ENCODE data around the gene SURF4. TPM values are rescaled to one million over a fixed set of nuclear protein-coding genes. Genes with fewer than 3 reads are reported as not detected.
"Not testable (repeated sequence)": the region's sequence is repeated elsewhere in the genome, so short reads cannot be mapped to it uniquely, and the experiment has no call there.

SURF4 gene
- total RNA-seq, 4 donors from 2014 or later: 84.2 to 114 (median 100) TPM

GRCh38 chr9:133331221-133331620 lies 44.6 kb downstream of the SURF4 start:
- 79 to 81% methylated on average over 19 of the region's 19 CpGs for WGBS, 2 donors
- intact Hi-C loops (cut with DNase I; ENCODE audit: low total_unique reads): loop anchor here (10.0 kb wide), 1 partner anchor 146 kb away; no protein-coding TSS in a partner anchor
- TF ChIP-seq, protein P1, sequence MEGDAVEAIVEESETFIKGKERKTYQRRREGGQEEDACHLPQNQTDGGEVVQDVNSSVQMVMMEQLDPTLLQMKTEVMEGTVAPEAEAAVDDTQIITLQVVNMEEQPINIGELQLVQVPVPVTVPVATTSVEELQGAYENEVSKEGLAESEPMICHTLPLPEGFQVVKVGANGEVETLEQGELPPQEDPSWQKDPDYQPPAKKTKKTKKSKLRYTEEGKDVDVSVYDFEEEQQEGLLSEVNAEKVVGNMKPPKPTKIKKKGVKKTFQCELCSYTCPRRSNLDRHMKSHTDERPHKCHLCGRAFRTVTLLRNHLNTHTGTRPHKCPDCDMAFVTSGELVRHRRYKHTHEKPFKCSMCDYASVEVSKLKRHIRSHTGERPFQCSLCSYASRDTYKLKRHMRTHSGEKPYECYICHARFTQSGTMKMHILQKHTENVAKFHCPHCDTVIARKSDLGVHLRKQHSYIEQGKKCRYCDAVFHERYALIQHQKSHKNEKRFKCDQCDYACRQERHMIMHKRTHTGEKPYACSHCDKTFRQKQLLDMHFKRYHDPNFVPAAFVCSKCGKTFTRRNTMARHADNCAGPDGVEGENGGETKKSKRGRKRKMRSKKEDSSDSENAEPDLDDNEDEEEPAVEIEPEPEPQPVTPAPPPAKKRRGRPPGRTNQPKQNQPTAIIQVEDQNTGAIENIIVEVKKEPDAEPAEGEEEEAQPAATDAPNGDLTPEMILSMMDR (IDR thresholded peaks at IDR 0.05): no peak
- TF ChIP-seq POLR2A (IDR thresholded peaks at IDR 0.05): no peak
- no peak overlapping the region for H3K4me3 ChIP-seq (ENCODE audit: low read depth, poor library complexity, severe bottlenecking)
- DNase-seq (ENCODE audit: low spot score in 2 of 2): peak in 1 of 2 donors; percentile 72

DNA sequence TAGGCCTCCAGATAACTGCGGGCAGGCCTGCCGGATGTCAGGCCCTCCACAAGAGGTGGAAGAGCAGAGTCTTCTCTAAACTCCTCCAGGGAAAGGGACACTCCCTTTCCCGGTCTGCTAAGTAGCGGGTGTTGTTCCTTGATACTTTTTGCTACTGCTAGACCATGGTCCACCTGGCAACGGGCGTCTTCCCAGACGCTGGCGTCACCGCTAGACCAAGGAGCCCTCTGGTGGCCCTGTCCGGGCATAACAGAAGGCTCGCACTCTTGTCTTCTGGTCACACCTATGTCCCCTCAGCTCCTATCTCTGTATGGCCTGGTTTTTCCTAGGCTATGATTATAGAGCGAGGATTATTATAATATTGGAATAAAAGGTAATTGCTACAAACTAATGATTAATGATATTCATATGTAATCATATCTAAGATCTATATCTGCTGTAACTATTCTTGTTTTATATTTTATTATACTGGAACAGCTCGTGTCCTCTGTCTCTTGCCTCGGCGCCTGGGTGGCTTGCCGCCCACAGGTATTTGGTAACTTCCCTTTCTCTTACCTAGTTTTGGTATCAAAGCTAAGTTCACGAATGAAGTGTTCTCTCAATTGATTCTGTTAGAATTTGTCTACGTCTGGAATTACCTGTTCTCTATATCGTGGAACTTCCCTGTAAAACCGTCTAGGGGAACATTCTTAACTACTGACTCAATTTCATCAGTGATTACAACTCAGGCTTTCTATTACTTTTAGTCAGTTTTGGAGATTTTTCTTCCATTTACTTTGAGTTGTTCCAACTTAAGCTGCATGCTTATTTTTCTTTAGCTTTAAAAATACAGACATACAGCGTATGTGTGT lies 46.3 kb downstream of the SURF4 start:
- peak in 1 of 2 donors; percentile 84 for DNase-seq (ENCODE audit: low spot score in 2 of 2)
- H3K4me3 ChIP-seq (ENCODE audit: low read depth, poor library complexity, severe bottlenecking): not testable (repeated sequence)
- intact Hi-C loops (cut with DNase I; ENCODE audit: low total_unique reads): loop anchor here (10.0 kb wide), 1 partner anchor 145 kb away; no protein-coding TSS in a partner anchor
- TF ChIP-seq, protein P1 (IDR thresholded peaks at IDR 0.05): peak in 1 of 3 donors; percentile 17
- 48 to 52% methylated on average over 21 of the region's 21 CpGs for WGBS, 2 donors

- WGBS, 2 donors: 92% methylated on average over 10 of the region's 10 CpGs
- H3K4me3 ChIP-seq (ENCODE audit: low read depth, poor library complexity, severe bottlenecking): no peak overlapping the region
- intact Hi-C loops (cut with DNase I; ENCODE audit: low total_unique reads): no loop called here
- peak in 1 of 2 donors; percentile 70 for DNase-seq (ENCODE audit: low spot score in 2 of 2)
- TF ChIP-seq, protein P1 (IDR thresholded peaks at IDR 0.05): no peak
- TF ChIP-seq POLR2A (IDR thresholded peaks at IDR 0.05): no peak
Observed at GRCh38 chr9:133327834-133328484, 47.9 kb downstream of the SURF4 start.

DNA sequence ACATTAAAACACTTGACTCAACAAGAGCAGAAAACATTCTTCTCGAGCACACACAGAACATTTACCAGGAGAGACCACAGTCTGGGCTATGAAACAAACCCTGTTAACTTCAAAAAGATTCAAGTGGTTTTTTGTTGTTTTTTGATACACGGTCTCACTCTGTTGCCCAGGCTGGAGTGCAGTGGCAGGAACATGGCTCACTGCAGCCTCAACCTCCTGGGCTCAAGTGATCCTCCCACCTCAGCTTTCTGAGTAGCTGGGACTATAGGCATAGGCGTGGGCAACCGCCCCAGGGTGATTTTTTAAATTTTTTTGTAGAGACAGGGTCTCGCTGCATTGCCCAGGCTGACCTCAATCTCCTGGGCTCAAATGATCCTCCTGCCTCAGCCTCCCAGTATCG lies 48.8 kb downstream of the SURF4 start:
- H3K4me3 ChIP-seq (ENCODE audit: low read depth, poor library complexity, severe bottlenecking); intact Hi-C loops (cut with DNase I; ENCODE audit: low total_unique reads): not testable (repeated sequence)
- 83 to 87% methylated on average over 6 of the region's 6 CpGs for WGBS, 2 donors
- DNase-seq (ENCODE audit: low spot score in 2 of 2): peak in 1 of 2 donors; percentile 37

DNA sequence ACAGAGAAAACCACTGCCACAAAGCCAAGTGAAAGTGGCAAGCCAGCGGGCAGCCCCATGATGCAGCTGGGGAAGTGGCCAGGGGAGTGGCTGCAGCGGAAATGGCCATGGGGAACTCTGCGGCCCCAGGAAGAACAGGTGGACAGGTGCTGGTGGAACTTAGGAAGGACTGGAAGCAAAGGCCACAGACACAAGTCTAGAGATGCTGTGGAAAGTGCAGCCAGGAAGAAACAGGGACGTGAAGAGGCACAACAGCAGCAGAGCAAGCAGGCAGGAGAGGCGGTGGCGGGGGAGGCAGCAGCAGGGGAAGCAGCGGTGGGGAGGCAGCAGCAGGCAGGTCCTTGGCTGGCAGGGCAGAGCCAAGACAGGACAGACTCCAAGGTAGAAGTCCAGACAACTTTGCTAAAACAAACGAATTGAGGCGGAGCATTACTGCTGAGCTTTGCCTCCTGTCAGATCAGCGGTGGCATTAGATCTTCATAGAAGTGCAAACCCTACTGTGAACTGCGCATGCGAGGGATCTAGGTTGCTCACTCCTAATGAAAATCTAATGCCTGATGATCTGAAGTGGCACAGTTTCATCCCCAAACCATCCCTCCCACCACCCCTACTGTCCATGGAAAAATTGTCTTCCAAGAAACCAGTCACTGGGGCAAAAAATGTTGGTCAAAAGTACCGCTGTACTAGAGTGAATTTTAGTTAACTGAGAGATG lies 51.7 kb downstream of the SURF4 start:
- WGBS, 2 donors: 86 to 90% methylated on average over 13 of the region's 13 CpGs
- no peak overlapping the region for H3K4me3 ChIP-seq (ENCODE audit: low read depth, poor library complexity, severe bottlenecking)
- peak in 1 of 2 donors; percentile 63 for DNase-seq (ENCODE audit: low spot score in 2 of 2)
- intact Hi-C loops (cut with DNase I; ENCODE audit: low total_unique reads): no loop called here
- no peak for TF ChIP-seq POLR2A (IDR thresholded peaks at IDR 0.05)

DNA sequence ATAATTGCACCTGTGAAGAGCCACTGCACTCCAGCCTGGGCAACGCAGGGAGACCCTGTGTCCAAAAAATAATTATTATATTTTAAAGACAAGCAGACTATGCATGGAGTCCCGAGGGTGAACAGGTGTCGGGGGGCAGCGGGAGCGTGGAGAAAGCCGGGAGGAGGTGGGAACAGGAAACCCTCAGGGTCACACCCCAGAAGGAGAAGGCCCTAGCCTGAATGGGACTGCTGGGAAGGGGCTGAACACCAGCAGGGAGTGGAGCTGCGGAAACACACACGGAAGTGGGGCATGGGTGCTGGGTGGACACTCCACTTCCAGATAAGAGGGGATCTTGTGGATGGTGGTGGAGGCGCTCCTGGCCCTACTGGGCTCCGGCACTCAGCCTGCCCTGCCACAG lies 52.6 kb downstream of the SURF4 start:
- 88 to 91% methylated on average over 10 of the region's 10 CpGs for WGBS, 2 donors
- TF ChIP-seq POLR2A (IDR thresholded peaks at IDR 0.05): no peak
- TF ChIP-seq, protein P1 (IDR thresholded peaks at IDR 0.05): no peak
- intact Hi-C loops (cut with DNase I; ENCODE audit: low total_unique reads): no loop called here
- peak in 1 of 2 donors; percentile 70 for DNase-seq (ENCODE audit: low spot score in 2 of 2)
- no peak overlapping the region for H3K4me3 ChIP-seq (ENCODE audit: low read depth, poor library complexity, severe bottlenecking)
